ENCODE measurements around the gene PRSS12. TPM values are rescaled to one million over a fixed set of nuclear protein-coding genes. Genes with fewer than 3 reads are reported as not detected.

The PRSS12 gene
- total and polyA plus RNA-seq, 2 experiments from 2014 or later, result 10.0 to 33.6 TPM

- in situ Hi-C loops (cut with MboI), result no loop called here
- Histone ChIP-seq H3K4me2 (ENCODE audit: unreplicated experiment) (peak overlapping the region; percentile 35), H3K27me3 (replicated peaks; ENCODE audit: insufficient read depth) (no peaks in the 10 kb centered on the region), H4K20me1 (ENCODE audit: insufficient read depth) (no peaks in the 10 kb centered on the region), H3K79me2 (ENCODE audit: insufficient read depth) (no peaks in the 10 kb centered on the region), H3K36me3 (ENCODE audit: low read depth) (no peaks in the 10 kb centered on the region), H3K27ac (0 out of 2 replicates have a peak overlapping the region, but pooled peaks have one; percentile 10), H3K9me2 (ENCODE audit: insufficient read depth) (no peaks in the 10 kb centered on the region), H2AFZ (peak overlapping the region; percentile 70), H3K9ac (no peak overlapping the region), H3K4me1 (ENCODE audit: insufficient read depth) (peaks cover 11% of the 10 kb centered on the region), H3K4me3 (peak overlapping the region; percentile 36; the same call in 1 of the 2 replicates), H3K9me3 (ENCODE audit: low read depth) (no peaks in the 10 kb centered on the region), H3F3A (ENCODE audit: insufficient read depth) (no peaks in the 10 kb centered on the region)
- peak; percentile 18 for DNase-seq
- 2% methylated on average over 2 of the region's 2 CpGs for WGBS, 2 experiments (ENCODE audit: low coverage in 1 of 2, low lambda C conversion rate in 2 of 2, missing lambda C conversion rate in 2 of 2)
- TF ChIP-seq EZH2 (IDR thresholded peaks at IDR 0.05; ENCODE audit: insufficient read depth, poor library complexity, severe bottlenecking) (no peak), EZH2phosphoT487 (IDR thresholded peaks at IDR 0.05; ENCODE audit: insufficient read depth, low read depth) (no peak)
These were observed 37.3 kb upstream of the PRSS12 start for GRCh38 chr4:118390121-118390520.

GRCh38 chr4:118389721-118390120 lies 36.9 kb upstream of the PRSS12 start:
- peak overlapping the region; percentile 35 for H3K4me2 ChIP-seq (ENCODE audit: unreplicated experiment)
- no peaks in the 10 kb centered on the region for H3K36me3 ChIP-seq (ENCODE audit: low read depth)
- WGBS, 2 experiments (ENCODE audit: low coverage in 1 of 2, low lambda C conversion rate in 2 of 2, missing lambda C conversion rate in 2 of 2), result 2 to 6% methylated on average over 6 of the region's 6 CpGs
- TF ChIP-seq EZH2phosphoT487 (IDR thresholded peaks at IDR 0.05; ENCODE audit: insufficient read depth, low read depth) (no peak), EZH2 (IDR thresholded peaks at IDR 0.05; ENCODE audit: insufficient read depth, poor library complexity, severe bottlenecking) (no peak)
- no peaks in the 10 kb centered on the region for H3K9me2 ChIP-seq (ENCODE audit: insufficient read depth)
- H2AFZ ChIP-seq, result peak overlapping the region; percentile 70
- H3K27me3 ChIP-seq (replicated peaks; ENCODE audit: insufficient read depth), result no peaks in the 10 kb centered on the region
- no peaks in the 10 kb centered on the region for H3K79me2 ChIP-seq (ENCODE audit: insufficient read depth)
- in situ Hi-C loops (cut with MboI), result no loop called here
- 0 out of 2 replicates have a peak overlapping the region, but pooled peaks have one; percentile 10 for H3K27ac ChIP-seq
- H3K4me1 ChIP-seq (ENCODE audit: insufficient read depth), result peaks cover 11% of the 10 kb centered on the region
- peak overlapping the region; percentile 36; the same call in 1 of the 2 replicates for H3K4me3 ChIP-seq
- H3K9me3 ChIP-seq (ENCODE audit: low read depth), result no peaks in the 10 kb centered on the region
- H3K9ac ChIP-seq, result no peak overlapping the region
- H4K20me1 ChIP-seq (ENCODE audit: insufficient read depth), result no peaks in the 10 kb centered on the region
- peak; percentile 51 for DNase-seq
- H3F3A ChIP-seq (ENCODE audit: insufficient read depth), result no peaks in the 10 kb centered on the region

- Histone ChIP-seq H3K9me3 (ENCODE audit: low read depth) (no peaks in the 10 kb centered on the region), H2AFZ (no peak overlapping the region), H3K9ac (no peak overlapping the region), H3K27ac (no peak overlapping the region), H3K27me3 (replicated peaks; ENCODE audit: insufficient read depth) (no peaks in the 10 kb centered on the region), H3K79me2 (ENCODE audit: insufficient read depth) (no peaks in the 10 kb centered on the region), H3K36me3 (ENCODE audit: low read depth) (no peaks in the 10 kb centered on the region), H3K4me2 (ENCODE audit: unreplicated experiment) (no peak overlapping the region), H3K4me3 (no peak overlapping the region), H3K4me1 (ENCODE audit: insufficient read depth) (peaks cover 11% of the 10 kb centered on the region), H3F3A (ENCODE audit: insufficient read depth) (no peaks in the 10 kb centered on the region), H4K20me1 (ENCODE audit: insufficient read depth) (no peaks in the 10 kb centered on the region), H3K9me2 (ENCODE audit: insufficient read depth) (no peaks in the 10 kb centered on the region)
- in situ Hi-C loops (cut with MboI), result no loop called here
- TF ChIP-seq EZH2 (IDR thresholded peaks at IDR 0.05; ENCODE audit: insufficient read depth, poor library complexity, severe bottlenecking) (no peak), EZH2phosphoT487 (IDR thresholded peaks at IDR 0.05; ENCODE audit: insufficient read depth, low read depth) (no peak)
- 75 to 79% methylated on average over 6 of the region's 6 CpGs for WGBS, 2 experiments (ENCODE audit: low coverage in 1 of 2, low lambda C conversion rate in 2 of 2, missing lambda C conversion rate in 2 of 2)
- DNase-seq, result no peak
These were observed 35.8 kb upstream of the PRSS12 start for GRCh38 chr4:118388606-118389005.

GRCh38 chr4:118381902-118382301 lies 29.1 kb upstream of the PRSS12 start:
- Histone ChIP-seq H3K27ac (no peak overlapping the region), H3K4me1 (ENCODE audit: insufficient read depth) (no peaks in the 10 kb centered on the region), H3K4me3 (no peak overlapping the region), H3F3A (ENCODE audit: insufficient read depth) (no peaks in the 10 kb centered on the region), H3K4me2 (ENCODE audit: unreplicated experiment) (no peak overlapping the region), H3K9me2 (ENCODE audit: insufficient read depth) (no peaks in the 10 kb centered on the region), H3K79me2 (ENCODE audit: insufficient read depth) (no peaks in the 10 kb centered on the region), H3K27me3 (replicated peaks; ENCODE audit: insufficient read depth) (no peaks in the 10 kb centered on the region), H3K36me3 (ENCODE audit: low read depth) (no peaks in the 10 kb centered on the region), H3K9me3 (ENCODE audit: low read depth) (no peaks in the 10 kb centered on the region), H3K9ac (no peak overlapping the region), H2AFZ (no peak overlapping the region), H4K20me1 (ENCODE audit: insufficient read depth) (no peaks in the 10 kb centered on the region)
- 48 to 66% methylated on average over 3 of the region's 3 CpGs for WGBS, 2 experiments (ENCODE audit: low coverage in 1 of 2, low lambda C conversion rate in 2 of 2, missing lambda C conversion rate in 2 of 2)
- no peak for DNase-seq
- TF ChIP-seq EZH2phosphoT487 (IDR thresholded peaks at IDR 0.05; ENCODE audit: insufficient read depth, low read depth), result no peak
- TF ChIP-seq EZH2 (IDR thresholded peaks at IDR 0.05; ENCODE audit: insufficient read depth, poor library complexity, severe bottlenecking), result no peak
- in situ Hi-C loops (cut with MboI), result no loop called here
